Naive B cell (primary cell): Measurements from ENCODE around the gene CCDC61. TPM values are rescaled to one million over a fixed set of nuclear protein-coding genes. Genes with fewer than 3 reads are reported as not detected.

Experiments used
- ATAC-seq, 2 donors: fragments of 150-1000 bp; cut with Tn5 transposase; 2 replicates each; pipeline ENCODE4 v1.10.0; 2021; ENCODE audit warnings: low read depth in 2 of 2, mild to moderate bottlenecking in 2 of 2, moderate library complexity in 2 of 2
- DNase-seq: peaks from one replicate; pipeline ENCODE4 v3.0.0; 2022
- H3K27ac Mint-ChIP-seq, 6 donors: one replicate each; pipeline ENCODE4 v1.8.0; 2020 to 2022; ENCODE audit warnings: mild to moderate bottlenecking in 6 of 6, mixed read lengths in 6 of 6, moderate library complexity in 5 of 6, inconsistent platforms in 2 of 6
- H3K27me3 Mint-ChIP-seq, 3 donors: one replicate each; pipeline ENCODE4 v1.8.0; 2021 to 2022; ENCODE audit warnings: mixed read lengths in 3 of 3, mild to moderate bottlenecking in 1 of 3
- H3K36me3 Mint-ChIP-seq, 2 donors: one replicate each; pipeline ENCODE4 v1.8.0; 2020 to 2022; ENCODE audit warnings: mixed read lengths in 2 of 2, inconsistent platforms in 1 of 2, mild to moderate bottlenecking in 1 of 2
- H3K4me1 Mint-ChIP-seq, 3 donors: one replicate each; pipeline ENCODE4 v1.8.0; 2020 to 2022; ENCODE audit warnings: mixed read lengths in 3 of 3, inconsistent platforms in 1 of 3, mild to moderate bottlenecking in 1 of 3, moderate library complexity in 1 of 3
- H3K4me3 Mint-ChIP-seq, 8 donors: one replicate each; pipeline ENCODE4 v1.8.0; 2020 to 2022; ENCODE audit warnings: mild to moderate bottlenecking in 8 of 8, mixed read lengths in 8 of 8, moderate library complexity in 8 of 8, inconsistent platforms in 2 of 8
- H3K9me3 Mint-ChIP-seq, 7 donors: one replicate each; pipeline ENCODE4 v1.8.0; 2020 to 2022; ENCODE audit warnings: mixed read lengths in 7 of 7, mild to moderate bottlenecking in 5 of 7, inconsistent platforms in 2 of 7, moderate library complexity in 1 of 7
- polyA plus RNA-seq, 6 donors: library from polyadenylated mRNA; unstranded; fragments of 300-500 nt; fragmentation: Illumina TruSeq; gene quantifications; one replicate each; pipeline ENCODE4 v1.2.3, GENCODE V29; 2021; ENCODE audit warnings: low read depth in 6 of 6

CCDC61 gene
- polyA plus RNA-seq, 6 donors from 2014 or later: 4.9 to 11.9 (median 7.7) TPM

- no peak for ATAC-seq
- Mint-ChIP-seq H3K9me3 (peaks cover 0 to 5% (median 2%) of the 10 kb centered on the region in 7 donors), H3K27me3 (peaks cover 41 to 75% (median 64%) of the 10 kb centered on the region in 3 donors), H3K4me1 (peaks cover 3 to 6% (median 6%) of the 10 kb centered on the region in 3 donors), H3K4me3 (no peak overlapping the region), H3K36me3 (peaks cover 0 to 29% of the 10 kb centered on the region in 2 donors), H3K27ac (no peak overlapping the region)
- DNase-seq: no peak
Measured at GRCh38 chr19:45962021-45962420, 33.2 kb upstream of the CCDC61 start.

- Mint-ChIP-seq H3K27me3 (peaks cover 46 to 82% (median 77%) of the 10 kb centered on the region in 3 donors), H3K4me3 (peak overlapping the region in 1 of 8 donors; percentile 15), H3K9me3 (peaks cover 0 to 9% (median 6%) of the 10 kb centered on the region in 7 donors), H3K36me3 (peaks cover 0 to 8% of the 10 kb centered on the region in 2 donors), H3K27ac (no peak overlapping the region), H3K4me1 (peaks cover 10 to 14% (median 13%) of the 10 kb centered on the region in 3 donors)
- ATAC-seq (no peak), DNase-seq (no peak)
Measured at GRCh38 chr19:45967246-45967645, 28.0 kb upstream of the CCDC61 start.

GRCh38 chr19:45968626-45969025 lies 26.6 kb upstream of the CCDC61 start:
- Mint-ChIP-seq H3K27ac (peak overlapping the region in 1 of 6 donors; percentile 26), H3K36me3 (peaks cover 0 to 14% of the 10 kb centered on the region in 2 donors), H3K27me3 (peaks cover 51 to 84% (median 76%) of the 10 kb centered on the region in 3 donors), H3K9me3 (peaks cover 0 to 14% (median 8%) of the 10 kb centered on the region in 7 donors), H3K4me3 (no peak overlapping the region), H3K4me1 (peaks cover 16 to 20% (median 19%) of the 10 kb centered on the region in 3 donors)
- no peak for DNase-seq
- no peak for ATAC-seq

DNA sequence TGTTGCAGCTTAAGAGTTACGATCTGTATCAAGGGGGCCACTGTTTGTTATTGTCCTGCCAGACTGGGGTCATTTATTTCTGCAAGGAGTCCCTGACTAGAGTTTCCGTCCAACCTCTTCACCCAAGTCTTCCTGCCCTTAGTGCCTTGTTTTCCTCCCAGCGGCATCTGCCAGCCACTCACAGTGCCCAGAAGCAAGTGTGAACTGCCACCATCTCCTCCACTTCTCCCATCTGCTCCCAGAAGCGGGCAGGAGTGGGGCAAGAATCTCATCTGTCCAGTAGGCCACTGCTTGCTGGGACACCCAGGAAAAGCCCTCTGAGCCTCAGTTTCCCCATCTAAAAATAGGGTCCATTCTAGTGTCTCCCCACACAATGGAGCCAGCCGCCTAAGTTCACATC lies 25.6 kb upstream of the CCDC61 start:
- peaks cover 52 to 83% (median 82%) of the 10 kb centered on the region in 3 donors for H3K27me3 Mint-ChIP-seq
- H3K36me3 Mint-ChIP-seq: peaks cover 0 to 14% of the 10 kb centered on the region in 2 donors
- ATAC-seq (no peak), DNase-seq (no peak)
- peak overlapping the region in 1 of 6 donors; percentile 16 for H3K27ac Mint-ChIP-seq
- no peak overlapping the region for H3K4me3 Mint-ChIP-seq
- H3K4me1 Mint-ChIP-seq: peaks cover 16 to 20% (median 19%) of the 10 kb centered on the region in 3 donors
- H3K9me3 Mint-ChIP-seq: peaks cover 0 to 16% (median 9%) of the 10 kb centered on the region in 7 donors

GRCh38 chr19:45971260-45971902 lies 23.9 kb upstream of the CCDC61 start:
- H3K9me3 Mint-ChIP-seq: peaks cover 0 to 16% (median 9%) of the 10 kb centered on the region in 7 donors
- peak overlapping the region in 5 of 6 donors; percentile 56 to 97 (median 93) for H3K27ac Mint-ChIP-seq
- ATAC-seq (no peak), DNase-seq (no peak)
- H3K4me3 Mint-ChIP-seq: peak overlapping the region in 5 of 8 donors; percentile 14 to 89 (median 52)
- peaks cover 0 to 14% of the 10 kb centered on the region in 2 donors for H3K36me3 Mint-ChIP-seq
- H3K27me3 Mint-ChIP-seq: peaks cover 60 to 85% (median 83%) of the 10 kb centered on the region in 3 donors
- H3K4me1 Mint-ChIP-seq: peaks cover 16 to 20% (median 19%) of the 10 kb centered on the region in 3 donors

DNA sequence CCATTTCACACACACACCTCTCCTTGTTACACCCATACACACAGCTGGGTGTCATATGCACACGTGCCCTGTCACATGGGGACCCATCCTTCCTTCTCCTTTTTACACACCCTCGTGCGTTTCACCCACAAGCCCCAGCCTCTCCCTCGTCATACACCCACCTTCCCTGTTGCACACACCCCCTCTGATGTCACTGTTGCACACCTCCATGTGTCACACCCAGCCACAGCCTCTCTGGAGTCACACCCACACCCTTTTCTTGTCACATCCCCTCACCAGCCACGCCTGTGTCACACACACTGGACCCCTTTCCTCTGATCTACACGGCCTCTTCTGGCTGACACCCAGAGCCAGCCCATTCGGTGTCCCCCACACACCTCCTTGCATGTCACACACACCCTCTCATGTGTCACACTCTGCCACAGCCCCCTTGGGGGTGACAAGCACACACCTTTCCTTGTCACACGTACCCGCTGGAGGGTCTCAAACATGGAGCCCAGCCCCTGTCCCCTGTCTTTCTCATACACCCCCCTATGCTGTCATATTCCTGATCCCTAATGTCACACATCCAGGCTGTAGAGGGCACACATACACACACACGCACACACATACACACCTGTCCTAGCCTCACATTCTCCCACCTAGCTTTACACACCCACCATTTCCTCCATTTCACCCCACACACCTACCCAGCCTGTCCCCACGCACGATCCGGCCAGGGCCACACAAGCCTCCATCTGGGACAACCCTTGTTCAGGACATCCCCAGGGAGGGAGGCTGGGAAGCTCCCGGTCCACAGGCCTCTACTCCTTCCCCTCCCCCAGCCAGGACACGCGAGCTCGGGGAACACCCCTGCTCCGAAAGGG lies 23.0 kb upstream of the CCDC61 start:
- ATAC-seq (peak; percentile 88 to 91), DNase-seq (peak; percentile 69)
- H3K9me3 Mint-ChIP-seq: peaks cover 0 to 16% (median 9%) of the 10 kb centered on the region in 7 donors
- peaks cover 0 to 14% of the 10 kb centered on the region in 2 donors for H3K36me3 Mint-ChIP-seq
- H3K27ac Mint-ChIP-seq: peak overlapping the region; percentile 56 to 97 (median 92)
- peaks cover 66 to 88% (median 87%) of the 10 kb centered on the region in 3 donors for H3K27me3 Mint-ChIP-seq
- peak overlapping the region; percentile 10 to 86 (median 62) for H3K4me3 Mint-ChIP-seq
- peaks cover 16 to 20% (median 19%) of the 10 kb centered on the region in 3 donors for H3K4me1 Mint-ChIP-seq

- peaks cover 69 to 88% (median 87%) of the 10 kb centered on the region in 3 donors for H3K27me3 Mint-ChIP-seq
- H3K36me3 Mint-ChIP-seq: peaks cover 0 to 14% of the 10 kb centered on the region in 2 donors
- DNase-seq (no peak), ATAC-seq (no peak)
- H3K9me3 Mint-ChIP-seq: peaks cover 0 to 16% (median 9%) of the 10 kb centered on the region in 7 donors
- H3K27ac Mint-ChIP-seq: peak overlapping the region in 2 of 6 donors; percentile 56 to 89
- peak overlapping the region in 4 of 8 donors; percentile 10 to 86 (median 33) for H3K4me3 Mint-ChIP-seq
- peaks cover 16 to 20% (median 19%) of the 10 kb centered on the region in 3 donors for H3K4me1 Mint-ChIP-seq
Measured at GRCh38 chr19:45972947-45973540, 22.2 kb upstream of the CCDC61 start.

- H3K4me1 Mint-ChIP-seq: peaks cover 16 to 20% (median 19%) of the 10 kb centered on the region in 3 donors
- H3K4me3 Mint-ChIP-seq: peak within 1 kb of the TSS in 7 of 8 donors; percentile 38 to 86 (median 72)
- peaks cover 0 to 16% (median 9%) of the 10 kb centered on the region in 7 donors for H3K9me3 Mint-ChIP-seq
- peaks cover 63 to 88% (median 86%) of the 10 kb centered on the region in 3 donors for H3K27me3 Mint-ChIP-seq
- ATAC-seq: no peak
- peaks cover 0 to 14% of the 10 kb centered on the region in 2 donors for H3K36me3 Mint-ChIP-seq
- peak within 1 kb of the TSS in 2 of 6 donors; percentile 56 to 89 for H3K27ac Mint-ChIP-seq
- no peak for DNase-seq
Measured at GRCh38 chr19:45973553-45974338, 21.5 kb upstream of the CCDC61 start, which contains the start of gene NOVA2. TSS of gene NOVA2 (minus strand) at chr19:45973865. CDS start at chr19:45973351, 514 bp downstream.

GRCh38 chr19:45975306-45976070 lies 19.8 kb upstream of the CCDC61 start:
- peaks cover 0 to 12% (median 9%) of the 10 kb centered on the region in 7 donors for H3K9me3 Mint-ChIP-seq
- no peak overlapping the region for H3K27ac Mint-ChIP-seq
- H3K4me3 Mint-ChIP-seq: peak overlapping the region in 1 of 8 donors; percentile 42

DNA sequence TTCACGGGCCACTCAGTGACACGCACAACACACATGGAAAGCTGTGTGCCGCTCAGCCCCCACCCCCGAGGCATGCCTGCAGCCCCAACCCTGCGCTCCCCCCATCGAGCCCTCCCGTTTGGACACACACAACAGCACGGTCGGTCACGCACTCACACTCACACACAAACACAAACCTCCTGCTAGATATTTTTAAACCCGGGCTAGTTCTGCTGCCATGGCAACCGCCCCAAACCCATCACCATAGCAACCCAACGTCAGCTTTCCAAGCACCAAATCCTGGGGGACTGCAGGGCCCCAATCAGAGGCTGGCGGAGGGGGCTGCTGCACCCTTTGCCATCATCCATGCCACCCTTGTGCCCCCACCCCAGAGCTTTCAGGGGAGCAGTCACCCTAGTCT lies 19.1 kb upstream of the CCDC61 start:
- peak overlapping the region in 1 of 6 donors; percentile 26 for H3K27ac Mint-ChIP-seq
- no peak for ATAC-seq

More at GRCh38 chr19:45975306-45976070, 19.8 kb upstream of the CCDC61 start:
- Mint-ChIP-seq H3K36me3 (peaks cover 0 to 14% of the 10 kb centered on the region in 2 donors), H3K27me3 (peaks cover 47 to 87% (median 79%) of the 10 kb centered on the region in 3 donors), H3K4me1 (peaks cover 16 to 19% (median 19%) of the 10 kb centered on the region in 3 donors)
- no peak for ATAC-seq
- no peak for DNase-seq

DNA sequence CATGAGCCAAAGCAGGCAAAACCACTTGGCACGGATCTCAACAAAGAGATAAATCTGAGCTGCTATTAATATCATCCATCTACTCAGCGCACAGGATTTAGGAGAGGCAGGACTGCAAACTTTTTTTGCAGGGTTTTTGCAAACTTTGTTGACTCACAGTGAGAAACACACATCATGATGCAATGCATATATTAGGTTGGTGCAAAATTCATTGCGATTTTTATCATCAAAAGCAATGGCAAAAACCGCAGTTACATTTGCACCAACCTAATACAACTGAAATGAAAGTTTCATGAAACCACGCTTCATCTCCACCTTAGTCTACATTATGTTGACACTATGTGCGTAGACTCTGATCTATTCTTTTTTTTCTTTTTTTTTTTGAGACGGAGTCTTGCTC lies 17.1 kb upstream of the CCDC61 start:
- peaks cover 31 to 78% (median 75%) of the 10 kb centered on the region in 3 donors for H3K27me3 Mint-ChIP-seq
- ATAC-seq: no peak
- no peak for DNase-seq
- peaks cover 0 to 4% (median 0%) of the 10 kb centered on the region in 7 donors for H3K9me3 Mint-ChIP-seq
- no peak overlapping the region for H3K4me3 Mint-ChIP-seq
- no peak overlapping the region for H3K27ac Mint-ChIP-seq
- no peaks in the 10 kb centered on the region for H3K4me1 Mint-ChIP-seq
- H3K36me3 Mint-ChIP-seq: no peaks in the 10 kb centered on the region

More for the DNA sequence above, 19.1 kb upstream of the CCDC61 start:
- H3K27me3 Mint-ChIP-seq: peaks cover 44 to 85% (median 76%) of the 10 kb centered on the region in 3 donors
- H3K4me3 Mint-ChIP-seq: peak overlapping the region in 1 of 8 donors; percentile 42
- peaks cover 0 to 14% of the 10 kb centered on the region in 2 donors for H3K36me3 Mint-ChIP-seq
- H3K4me1 Mint-ChIP-seq: peaks cover 13 to 16% (median 16%) of the 10 kb centered on the region in 3 donors
- H3K9me3 Mint-ChIP-seq: peaks cover 0 to 12% (median 9%) of the 10 kb centered on the region in 7 donors
- DNase-seq: no peak
